Lower leg skin (tissue), 3 donors: ENCODE data around the gene PCDHB2.

ENCODE experiments used
- POLR2A ChIP-seq, 2 donors: fragments of 450-650 bp; IDR thresholded peaks; one replicate each; pipeline ENCODE4 v1.6.1; 2016 to 2017; ENCODE audit warnings: antibody characterized with exemption in 2 of 2, mild to moderate bottlenecking in 1 of 2, moderate library complexity in 1 of 2
- TF ChIP-seq, protein P1 (sequence below), 3 donors: fragments of 450-650 bp; IDR thresholded peaks; one replicate each; pipeline ENCODE4 v1.5.1; 2016; ENCODE audit warnings: antibody characterized with exemption in 3 of 3, mild to moderate bottlenecking in 3 of 3, moderate library complexity in 2 of 3

DNA sequence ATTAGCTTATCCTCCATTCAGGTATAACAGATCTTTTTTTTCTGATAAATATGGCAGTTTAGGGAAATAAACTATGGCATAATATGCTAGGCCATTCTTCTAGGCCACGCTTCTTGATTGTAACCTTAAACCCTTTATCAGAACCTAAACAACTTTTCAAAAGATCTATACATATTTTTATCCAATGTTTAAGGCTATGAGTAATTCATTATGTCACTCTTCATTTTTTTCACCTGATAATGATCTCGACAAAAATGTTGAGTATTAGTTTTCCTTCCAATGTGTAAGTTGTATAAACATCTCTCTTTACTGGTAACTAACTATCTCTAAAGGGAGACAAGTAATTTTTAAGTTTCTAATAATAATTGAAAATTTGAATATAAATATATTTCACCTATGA lies 24.8 kb downstream of the PCDHB2 start:
- TF ChIP-seq, protein P1, sequence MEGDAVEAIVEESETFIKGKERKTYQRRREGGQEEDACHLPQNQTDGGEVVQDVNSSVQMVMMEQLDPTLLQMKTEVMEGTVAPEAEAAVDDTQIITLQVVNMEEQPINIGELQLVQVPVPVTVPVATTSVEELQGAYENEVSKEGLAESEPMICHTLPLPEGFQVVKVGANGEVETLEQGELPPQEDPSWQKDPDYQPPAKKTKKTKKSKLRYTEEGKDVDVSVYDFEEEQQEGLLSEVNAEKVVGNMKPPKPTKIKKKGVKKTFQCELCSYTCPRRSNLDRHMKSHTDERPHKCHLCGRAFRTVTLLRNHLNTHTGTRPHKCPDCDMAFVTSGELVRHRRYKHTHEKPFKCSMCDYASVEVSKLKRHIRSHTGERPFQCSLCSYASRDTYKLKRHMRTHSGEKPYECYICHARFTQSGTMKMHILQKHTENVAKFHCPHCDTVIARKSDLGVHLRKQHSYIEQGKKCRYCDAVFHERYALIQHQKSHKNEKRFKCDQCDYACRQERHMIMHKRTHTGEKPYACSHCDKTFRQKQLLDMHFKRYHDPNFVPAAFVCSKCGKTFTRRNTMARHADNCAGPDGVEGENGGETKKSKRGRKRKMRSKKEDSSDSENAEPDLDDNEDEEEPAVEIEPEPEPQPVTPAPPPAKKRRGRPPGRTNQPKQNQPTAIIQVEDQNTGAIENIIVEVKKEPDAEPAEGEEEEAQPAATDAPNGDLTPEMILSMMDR (IDR thresholded peaks at IDR 0.05), result no peak
- no peak for TF ChIP-seq POLR2A (IDR thresholded peaks at IDR 0.05)
